A673 (cell line): Measurements from ENCODE around the gene CNTN5. TPM values are rescaled to one million over a fixed set of nuclear protein-coding genes. Genes with fewer than 3 reads are reported as not detected.

Experiments
- BruUV-seq: library from RNA; stranded (reverse); fragments of 400-500 nt; replicated peaks from 2 replicates; lab custom pipeline; 2021; lab: Mats Ljungman, UMichigan
- CTCF ChIA-PET: fragments of 300-600 bp; sonication (Branson Sonifier 250); formaldehyde crosslinking; loops from one replicate; lab custom pipeline; 2022; ENCODE audit warnings: antibody characterized with exemption; lab: Charles Lee
- POLR2A ChIA-PET: fragments of 300-600 bp; sonication (Branson Sonifier 250); formaldehyde crosslinking; loops from one replicate; lab custom pipeline; 2022; ENCODE audit warnings: antibody characterized with exemption; ENCODE audit not compliant: low non-redundant PET; lab: Charles Lee
- DNase-seq: peaks from one replicate; pipeline ENCODE4 v3.0.0-alpha.2; 2015; ENCODE audit warnings: low spot score
- H3K27ac ChIP-seq: fragments of 200-600 bp; sonication (generic); 2 replicates; pipeline ENCODE4 v1.5.1; 2016; ENCODE audit warnings: mixed run types, low read depth, mild to moderate bottlenecking, mixed read lengths, antibody characterized with exemption, low read length; ENCODE audit not compliant: poor library complexity, severe bottlenecking
- H3K27me3 ChIP-seq: fragments of 200-600 bp; sonication (generic); replicated peaks from 2 replicates; pipeline ENCODE4 v1.6.1; 2017; ENCODE audit warnings: mixed run types, low read depth, mild to moderate bottlenecking, mixed read lengths, antibody characterized with exemption, low read length; ENCODE audit not compliant: insufficient read depth, poor library complexity
- H3K36me3 ChIP-seq: fragments of 200-600 bp; sonication (generic); 2 replicates; pipeline ENCODE4 v1.6.1; 2016; ENCODE audit warnings: mixed run types, mild to moderate bottlenecking, mixed read lengths, antibody characterized with exemption, low read length; ENCODE audit not compliant: insufficient read depth, poor library complexity, severe bottlenecking
- H3K4me1 ChIP-seq: fragments of 200-600 bp; sonication (generic); 2 replicates; pipeline ENCODE4 v1.6.1; 2017; ENCODE audit warnings: mixed run types, mild to moderate bottlenecking, mixed read lengths, antibody characterized with exemption, low read length; ENCODE audit not compliant: insufficient read depth, poor library complexity, severe bottlenecking
- H3K4me3 ChIP-seq: fragments of 200-600 bp; sonication (generic); 2 replicates; pipeline ENCODE4 v1.5.1; 2016; ENCODE audit warnings: low read depth, mixed run types, mild to moderate bottlenecking, mixed read lengths, low read length; ENCODE audit not compliant: poor library complexity, severe bottlenecking
- H3K9me3 ChIP-seq: fragments of 200-600 bp; sonication (generic); 2 replicates; pipeline ENCODE4 v1.6.1; 2016; ENCODE audit warnings: mixed run types, low read depth, mild to moderate bottlenecking, mixed read lengths, antibody characterized with exemption, low read length; ENCODE audit not compliant: poor library complexity, severe bottlenecking
- CTCF ChIP-seq: fragments of 300-800, 200-600 bp; sonication (generic); conservative IDR thresholded peaks from 2 replicates; pipeline ENCODE4 v1.5.1; 2017; ENCODE audit warnings: low read depth, mild to moderate bottlenecking, antibody characterized with exemption, low read length, moderate library complexity, mixed read lengths
- EZH2 ChIP-seq: fragments of 200-600 bp; sonication (generic); IDR thresholded peaks from 2 replicates; pipeline ENCODE4 v1.6.1; 2017; ENCODE audit warnings: borderline replicate concordance, low read depth, mild to moderate bottlenecking, mixed read lengths, antibody characterized with exemption, low read length; ENCODE audit not compliant: poor library complexity, severe bottlenecking
- intact Hi-C: fragments of 100-400 bp; cut with micrococcal nuclease; formaldehyde crosslinking; loops from one replicate; pipeline ENCODE4 v1.10.0; 2022; ENCODE audit not compliant: unreplicated experiment
- total RNA-seq: library from RNA; stranded (reverse); gene quantifications from 2 replicates; pipeline ENCODE4 v1.2.3, GENCODE V29; 2021

Gene CNTN5
- total RNA-seq, 1 experiment from 2014 or later, result 0.80 TPM

GRCh38 chr11:99316776-99317520 is 296.2 kb downstream of the CNTN5 start:
- peak; percentile 18 for DNase-seq
- no TSS peak for BruUV-seq
- no peaks in the 10 kb centered on the region for H3K27me3 ChIP-seq
- no peak for TF ChIP-seq CTCF
- TF ChIP-seq EZH2, result no peak
- intact Hi-C loops, result no loop called here
- H3K9me3 ChIP-seq, result no peaks in the 10 kb centered on the region
- H3K27ac ChIP-seq, result no peak overlapping the region
- no peak overlapping the region for H3K4me3 ChIP-seq
- POLR2A ChIA-PET, result no interaction called here
- CTCF ChIA-PET, result no interaction called here
- H3K36me3 ChIP-seq, result no peaks in the 10 kb centered on the region
- H3K4me1 ChIP-seq, result no peaks in the 10 kb centered on the region

DNA sequence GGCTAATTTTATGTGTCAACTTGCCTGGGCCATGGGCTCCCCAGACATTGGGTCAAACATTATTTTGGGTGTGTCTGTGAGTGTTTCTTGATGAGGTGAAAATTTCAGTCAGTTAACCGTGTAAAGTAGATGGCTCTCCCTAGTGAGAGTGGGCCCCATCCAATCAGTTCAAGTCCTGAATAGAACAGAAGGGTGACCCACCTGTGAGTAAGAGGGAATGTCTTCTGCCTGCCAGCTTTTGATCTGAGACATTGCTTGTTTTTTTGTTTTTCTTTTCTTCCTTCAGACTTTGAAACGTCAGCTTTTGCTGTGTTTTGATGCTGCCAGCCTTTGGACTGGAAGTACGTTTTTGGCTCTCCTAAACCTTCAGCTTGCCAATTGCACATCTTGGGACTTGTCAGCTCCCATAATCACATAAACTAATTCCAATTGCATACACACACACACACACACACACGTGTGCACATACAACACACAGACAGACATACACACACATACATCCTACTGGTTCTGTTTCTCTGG is 300.1 kb downstream of the CNTN5 start:
- POLR2A ChIA-PET, result no interaction called here
- Histone ChIP-seq H3K9me3 (no peaks in the 10 kb centered on the region), H3K27me3 (no peaks in the 10 kb centered on the region), H3K4me3 (no peak overlapping the region), H3K36me3 (no peaks in the 10 kb centered on the region), H3K4me1 (peaks cover 6% of the 10 kb centered on the region), H3K27ac (no peak overlapping the region)
- TF ChIP-seq EZH2, result no peak
- TF ChIP-seq CTCF, result no peak
- CTCF ChIA-PET, result no interaction called here
- intact Hi-C loops, result no loop called here
- no peak for DNase-seq
- no TSS peak for BruUV-seq

- BruUV-seq, result no TSS peak
- peak overlapping the region; percentile 38 for H3K27ac ChIP-seq
- H3K9me3 ChIP-seq, result no peaks in the 10 kb centered on the region
- intact Hi-C loops, result no loop called here
- H3K36me3 ChIP-seq, result no peaks in the 10 kb centered on the region
- no peak overlapping the region for H3K4me3 ChIP-seq
- H3K27me3 ChIP-seq, result no peaks in the 10 kb centered on the region
- TF ChIP-seq CTCF (no peak), EZH2 (no peak)
- POLR2A ChIA-PET, result no interaction called here
- H3K4me1 ChIP-seq, result peaks cover 13% of the 10 kb centered on the region
- CTCF ChIA-PET, result no interaction called here
- DNase-seq, result peak; percentile 93
Measured at GRCh38 chr11:99325847-99326246, 305.1 kb downstream of the CNTN5 start.
